IMR-90 (cell line): ENCODE data around the gene FOXP1. TPM values are rescaled to one million over a fixed set of nuclear protein-coding genes. Genes with fewer than 3 reads are reported as not detected.
A peak's percentile ranks its signal among the peaks of the same experiment; 100 is the strongest.

Source experiments
- ATAC-seq: fragments of 200-7000 bp; cut with Tn5 transposase; 2 replicates; pipeline ENCODE4 v1.9.1; 2020; ENCODE audit warnings: low read depth, mild to moderate bottlenecking, moderate library complexity
- BruUV-seq: library from RNA; stranded (reverse); fragments of 400-500 nt; replicated peaks from 2 replicates; lab custom pipeline; 2021; lab: Mats Ljungman, UMichigan
- CTCF ChIA-PET: fragments of 300-600 bp; formaldehyde crosslinking; extraction: SDS; loops from one replicate; lab custom pipeline; 2021; ENCODE audit warnings: antibody characterized with exemption; lab: Yijun Ruan, JAX
- POLR2A ChIA-PET: fragments of 300-600 bp; sonication (Branson Sonifier 250); formaldehyde crosslinking; loops from one replicate; lab custom pipeline; 2022; ENCODE audit warnings: antibody characterized with exemption; ENCODE audit not compliant: unreplicated experiment; lab: Charles Lee
- DNase-seq: peaks from one replicate; pipeline ENCODE4 v3.0.0; 2013
- H2AFZ ChIP-seq: replicated peaks from 2 replicates; pipeline ENCODE3; 2013; ENCODE audit warnings: low read length, mild to moderate bottlenecking; ENCODE audit not compliant: poor library complexity
- H2AK5ac ChIP-seq: 2 replicates; pipeline ENCODE4 v1.6.1; 2013; ENCODE audit warnings: low read depth, low read length, inconsistent platforms
- H2AK9ac ChIP-seq: replicated peaks from 2 replicates; pipeline ENCODE3; 2013; ENCODE audit warnings: mild to moderate bottlenecking, low read depth, low read length, moderate library complexity; ENCODE audit not compliant: poor library complexity
- H2BK120ac ChIP-seq: 2 replicates; pipeline ENCODE4 v1.6.1; 2013; ENCODE audit warnings: low read depth, low read length, inconsistent platforms
- H2BK15ac ChIP-seq: 3 replicates; pipeline ENCODE4 v1.6.1; 2013; ENCODE audit warnings: low read depth, low read length, inconsistent platforms
- H2BK20ac ChIP-seq: 2 replicates; pipeline ENCODE4 v1.6.1; 2013; ENCODE audit warnings: low read depth, mild to moderate bottlenecking, inconsistent platforms, low read length, moderate library complexity
- H2BK5ac ChIP-seq: 2 replicates; pipeline ENCODE4 v1.6.1; 2013; ENCODE audit warnings: mild to moderate bottlenecking, low read depth, low read length, inconsistent platforms; ENCODE audit not compliant: poor library complexity, severe bottlenecking
- H3K14ac ChIP-seq: replicated peaks from 2 replicates; pipeline ENCODE4 v1.6.1; 2013; ENCODE audit warnings: low read depth, low read length, inconsistent platforms
- H3K18ac ChIP-seq: 2 replicates; pipeline ENCODE4 v1.6.1; 2013; ENCODE audit warnings: low read depth, low read length, control low read depth
- H3K23ac ChIP-seq: 2 replicates; pipeline ENCODE4 v1.6.1; 2013; ENCODE audit warnings: low read depth, low read length, inconsistent platforms
- H3K27ac ChIP-seq: 2 replicates; pipeline ENCODE4 v1.5.1; 2013; ENCODE audit warnings: mild to moderate bottlenecking, control low read depth, low read length; ENCODE audit not compliant: insufficient read depth
- H3K27me3 ChIP-seq: 2 replicates; pipeline ENCODE4 v1.6.1; 2013; ENCODE audit warnings: low read length; ENCODE audit not compliant: control insufficient read depth, insufficient read depth
- H3K36me3 ChIP-seq: 2 replicates; pipeline ENCODE4 v1.6.1; 2013; ENCODE audit warnings: low read length, mixed read lengths; ENCODE audit not compliant: control insufficient read depth, insufficient read depth
- H3K4ac ChIP-seq: 2 replicates; pipeline ENCODE4 v1.6.1; 2013; ENCODE audit warnings: low read depth, low read length, inconsistent platforms
- H3K4me1 ChIP-seq: 2 replicates; pipeline ENCODE4 v1.6.1; 2013; ENCODE audit warnings: low read length, mixed read lengths; ENCODE audit not compliant: control insufficient read depth, insufficient read depth
- H3K4me2 ChIP-seq: 2 replicates; pipeline ENCODE4 v1.6.1; 2013; ENCODE audit warnings: low read depth, mild to moderate bottlenecking, control low read depth, low read length, moderate library complexity
- H3K4me3 ChIP-seq: 2 replicates; pipeline ENCODE4 v1.5.1; 2013; ENCODE audit warnings: low read depth, mild to moderate bottlenecking, control low read depth, low read length, moderate library complexity; ENCODE audit not compliant: insufficient read depth
- H3K56ac ChIP-seq: 2 replicates; pipeline ENCODE4 v1.6.1; 2013; ENCODE audit warnings: low read length, inconsistent platforms; ENCODE audit not compliant: insufficient read depth; ENCODE audit errors: extremely low read depth
- H3K79me1 ChIP-seq, 2 experiments: 2 replicates each; pipeline ENCODE4 v1.6.1; 2013; ENCODE audit warnings: low read length in 2 of 2, inconsistent platforms in 1 of 2, low read depth in 1 of 2
- H3K9ac ChIP-seq: 2 replicates; pipeline ENCODE4 v1.6.1; 2013; ENCODE audit warnings: low read depth, low read length, control low read depth
- H3K9me1 ChIP-seq: 2 replicates; pipeline ENCODE4 v1.6.1; 2013; ENCODE audit warnings: low read length, inconsistent platforms; ENCODE audit not compliant: insufficient read depth
- H3K9me3 ChIP-seq: 2 replicates; pipeline ENCODE4 v1.6.1; 2013; ENCODE audit warnings: low read length; ENCODE audit not compliant: control insufficient read depth, insufficient read depth
- H4K20me1 ChIP-seq: 2 replicates; pipeline ENCODE4 v1.6.1; 2013; ENCODE audit warnings: low read length, inconsistent platforms; ENCODE audit not compliant: insufficient read depth
- H4K5ac ChIP-seq: 2 replicates; pipeline ENCODE4 v1.6.1; 2013; ENCODE audit warnings: mild to moderate bottlenecking, low read depth, low read length, control low read depth
- H4K8ac ChIP-seq, 2 experiments: 2 replicates each; pipeline ENCODE4 v1.6.1; 2013; ENCODE audit warnings: low read depth in 2 of 2, low read length in 2 of 2, control low read depth in 1 of 2, inconsistent platforms in 1 of 2
- H4K91ac ChIP-seq: 2 replicates; pipeline ENCODE4 v1.6.1; 2013; ENCODE audit warnings: low read depth, low read length, inconsistent platforms; ENCODE audit not compliant: insufficient read depth
- BHLHE40 ChIP-seq: fragments of 150-350 bp; IDR thresholded peaks from 2 replicates; pipeline ENCODE4 v1.6.1; 2016; ENCODE audit warnings: mild to moderate bottlenecking, low read depth, low read length
- CEBPB ChIP-seq: IDR thresholded peaks from 2 replicates; pipeline ENCODE4 v1.6.1; 2012; ENCODE audit warnings: low read depth, low read length, improper control_type of control experiment
- FOS ChIP-seq: fragments of 150-350 bp; IDR thresholded peaks from 2 replicates; pipeline ENCODE4 v1.6.1; 2016; ENCODE audit warnings: low read depth, low read length
- MAFK ChIP-seq: IDR thresholded peaks from 2 replicates; pipeline ENCODE4 v1.6.1; 2012; ENCODE audit warnings: low read depth, low read length, improper control_type of control experiment
- MAZ ChIP-seq: IDR thresholded peaks from 2 replicates; pipeline ENCODE4 v1.6.1; 2012; ENCODE audit warnings: low read depth, mild to moderate bottlenecking, low read length, improper control_type of control experiment, moderate library complexity, borderline replicate concordance
- MXI1 ChIP-seq: IDR thresholded peaks from 2 replicates; pipeline ENCODE4 v1.6.1; 2012; ENCODE audit warnings: low read depth, mild to moderate bottlenecking, low read length, moderate library complexity, borderline replicate concordance
- NFE2L2 ChIP-seq: fragments of 150-350 bp; IDR thresholded peaks from 2 replicates; pipeline ENCODE4 v1.6.1; 2016; ENCODE audit warnings: low read depth, mild to moderate bottlenecking, low read length
- POLR2A ChIP-seq: IDR thresholded peaks from 2 replicates; pipeline ENCODE4 v1.6.1; 2012; ENCODE audit warnings: mild to moderate bottlenecking, low read depth, low read length
- RAD21 ChIP-seq: IDR thresholded peaks from 2 replicates; pipeline ENCODE4 v1.6.1; 2012; ENCODE audit warnings: low read length, improper control_type of control experiment
- RCOR1 ChIP-seq: IDR thresholded peaks from 2 replicates; pipeline ENCODE4 v1.6.1; 2012; ENCODE audit warnings: mild to moderate bottlenecking, low read length, improper control_type of control experiment; ENCODE audit not compliant: insufficient replicate concordance
- RFX5 ChIP-seq: IDR thresholded peaks from 2 replicates; pipeline ENCODE4 v1.8.0; 2012; ENCODE audit warnings: low read depth, mild to moderate bottlenecking, low read length, moderate library complexity
- SMC3 ChIP-seq: fragments of 150-350 bp; IDR thresholded peaks from 2 replicates; pipeline ENCODE4 v1.6.1; 2016; ENCODE audit warnings: low read depth, mild to moderate bottlenecking, antibody characterized with exemption, low read length, moderate library complexity
- WGBS, 2 experiments: methylation state at CpG; one replicate each; pipeline versions ENCODE4 v1.1.5 to v1.1.7; 2013; ENCODE audit warnings: missing lambda C conversion rate in 2 of 2; ENCODE audit not compliant: insufficient read length in 1 of 2; ENCODE audit errors: extremely low coverage in 2 of 2; 5-methylcytosine and 5-hydroxymethylcytosine counted together
- dilution Hi-C: fragments of 300-500 bp; cut with HindIII; formaldehyde crosslinking; loops from one replicate; pipeline ENCODE4 v1.14.3; 2018; ENCODE audit warnings: low sequenced_read_pairs; ENCODE audit not compliant: unreplicated experiment
- in situ Hi-C: fragments of 300-500 bp; cut with MboI; formaldehyde crosslinking; loops from 3 replicates; pipeline ENCODE4 v1.14.3; 2019; ENCODE audit warnings: low sequenced_read_pairs, inconsistent platforms, mixed read lengths
- intact Hi-C: fragments of 100-400 bp; cut with micrococcal nuclease; formaldehyde crosslinking; loops from 2 replicates; pipeline ENCODE4 v1.10.0; 2022
- polyA plus RNA-seq, 3 experiments: library from polyadenylated mRNA; depleted of rRNA; stranded (reverse); fragments of >200 nt; gene quantifications; 2 replicates each; pipeline ENCODE4 v1.2.3, GENCODE V29; 2012; ENCODE audit warnings: low replicate concordance in 1 of 3
- total RNA-seq: library from RNA; depleted of rRNA; stranded (reverse); fragments of >200 nt; gene quantifications from 2 replicates; pipeline ENCODE4 v1.2.3, GENCODE V29; 2012
- TF ChIP-seq, protein P1 (sequence below): fragments of 150-350 bp; IDR thresholded peaks from 2 replicates; pipeline ENCODE4 v1.6.1; 2016; ENCODE audit warnings: low read depth, mild to moderate bottlenecking, low read length, moderate library complexity, borderline replicate concordance
- TF ChIP-seq, protein P2 (sequence below): fragments of 150-350 bp; IDR thresholded peaks from 2 replicates; pipeline ENCODE4 v1.6.1; 2017; ENCODE audit warnings: mild to moderate bottlenecking, antibody characterized with exemption, low read length, low read depth
- TF ChIP-seq, protein P3 (sequence below): conservative IDR thresholded peaks from 2 replicates; pipeline ENCODE4 v1.5.1; 2012; ENCODE audit warnings: mild to moderate bottlenecking, low read depth, low read length, improper control_type of control experiment

Gene FOXP1
- total and polyA plus RNA-seq, 2 of the 4 experiments (the other 2 are of a cell fraction) = 37.0 to 132 TPM

DNA sequence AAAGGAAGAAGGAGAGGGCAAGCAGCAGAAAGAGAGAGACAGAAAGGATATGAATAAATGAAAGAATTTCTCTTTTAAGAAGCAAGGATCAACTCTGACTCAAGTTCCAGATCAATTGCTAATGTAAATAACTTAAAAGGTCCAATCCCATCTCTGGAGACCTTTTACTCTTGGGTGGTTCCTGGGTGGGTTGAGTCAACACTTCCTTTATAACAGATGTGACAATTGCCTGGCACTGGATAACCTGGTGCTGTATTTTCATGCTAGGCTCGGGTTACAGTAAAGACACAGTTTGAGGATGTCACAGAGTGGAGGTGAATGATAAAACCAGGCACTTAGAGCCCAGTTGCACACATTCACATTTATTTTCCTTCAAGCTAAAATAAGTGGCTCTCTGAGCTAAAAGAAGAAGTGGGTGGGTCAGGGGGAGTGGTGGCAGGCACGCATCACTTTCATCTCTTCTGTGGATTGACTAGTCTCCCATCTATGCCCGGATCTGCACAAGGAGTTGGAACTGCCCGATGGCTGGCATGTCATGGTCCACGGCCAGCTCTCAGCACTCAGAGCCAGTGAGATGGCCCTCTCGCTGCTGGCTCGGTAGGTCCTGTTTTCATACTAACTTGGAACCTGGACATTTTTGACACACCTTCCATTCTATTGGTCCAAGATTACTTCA is 465.8 kb downstream of the FOXP1 start:
- ChIA-PET POLR2A (no interaction called here), CTCF (no interaction called here)
- Histone ChIP-seq H2AK9ac (no peak overlapping the region), H4K91ac (peak overlapping the region; percentile 22; the same call in 1 of the 2 replicates), H4K5ac (no peak overlapping the region), H3K9me1 (peaks cover 18% of the 10 kb centered on the region), H3K9me3 (no peaks in the 10 kb centered on the region), H3K36me3 (peaks cover 3% of the 10 kb centered on the region; the same call in 1 of the 2 replicates), H3K18ac (no peak overlapping the region), H3K14ac (no peak overlapping the region), H3K56ac (no peak overlapping the region), H4K20me1 (0 out of 2 replicates have a peak, but pooled peaks cover 3% of the 10 kb centered on the region), H3K27ac (peak overlapping the region; percentile 42; the same call in 1 of the 2 replicates), H3K23ac (no peak overlapping the region), H2BK120ac (peak overlapping the region; percentile 25; the same call in 1 of the 2 replicates), H3K9ac (no peak overlapping the region), H3K4me2 (no peak overlapping the region), H2BK15ac (no peak overlapping the region; the same call in 2 of the 3 replicates), H3K79me1 (peaks cover 42 to 69% of the 10 kb centered on the region in 2 experiments), H3K4ac (0 out of 2 replicates have a peak overlapping the region, but pooled peaks have one; percentile 1), H2BK5ac (peak overlapping the region; percentile 42), H4K8ac (peak overlapping the region in 1 of 2 experiments; percentile 8; a peak in 2 of 4 replicates), H3K27me3 (no peaks in the 10 kb centered on the region), H2AFZ (no peak overlapping the region), H2AK5ac (peak overlapping the region; percentile 65), H3K4me1 (peaks cover 10% of the 10 kb centered on the region), H3K4me3 (no peak overlapping the region), H2BK20ac (peak overlapping the region; percentile 1; the same call in 1 of the 2 replicates)
- dilution Hi-C loops = no loop called here
- in situ Hi-C loops = no loop called here
- ATAC-seq (peak; percentile 44; the same call in 1 of the 2 replicates), DNase-seq (peak; percentile 69)
- WGBS, 2 experiments = 100% methylated on average over 2 of the region's 7 CpGs; no CpG with 5 or more reads in 1 of the 2 experiments
- no TSS peak for BruUV-seq
- intact Hi-C loops = no loop called here
- TF ChIP-seq, protein P1, sequence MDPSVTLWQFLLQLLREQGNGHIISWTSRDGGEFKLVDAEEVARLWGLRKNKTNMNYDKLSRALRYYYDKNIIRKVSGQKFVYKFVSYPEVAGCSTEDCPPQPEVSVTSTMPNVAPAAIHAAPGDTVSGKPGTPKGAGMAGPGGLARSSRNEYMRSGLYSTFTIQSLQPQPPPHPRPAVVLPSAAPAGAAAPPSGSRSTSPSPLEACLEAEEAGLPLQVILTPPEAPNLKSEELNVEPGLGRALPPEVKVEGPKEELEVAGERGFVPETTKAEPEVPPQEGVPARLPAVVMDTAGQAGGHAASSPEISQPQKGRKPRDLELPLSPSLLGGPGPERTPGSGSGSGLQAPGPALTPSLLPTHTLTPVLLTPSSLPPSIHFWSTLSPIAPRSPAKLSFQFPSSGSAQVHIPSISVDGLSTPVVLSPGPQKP = no peak
- TF ChIP-seq POLR2A (no peak), SMC3 (no peak), MAFK (no peak), MXI1 (no peak), RCOR1 (no peak), RFX5 (no peak), NFE2L2 (no peak), MAZ (no peak), CEBPB (no peak), FOS (no peak), BHLHE40 (no peak), RAD21 (no peak)
- TF ChIP-seq, protein P2, sequence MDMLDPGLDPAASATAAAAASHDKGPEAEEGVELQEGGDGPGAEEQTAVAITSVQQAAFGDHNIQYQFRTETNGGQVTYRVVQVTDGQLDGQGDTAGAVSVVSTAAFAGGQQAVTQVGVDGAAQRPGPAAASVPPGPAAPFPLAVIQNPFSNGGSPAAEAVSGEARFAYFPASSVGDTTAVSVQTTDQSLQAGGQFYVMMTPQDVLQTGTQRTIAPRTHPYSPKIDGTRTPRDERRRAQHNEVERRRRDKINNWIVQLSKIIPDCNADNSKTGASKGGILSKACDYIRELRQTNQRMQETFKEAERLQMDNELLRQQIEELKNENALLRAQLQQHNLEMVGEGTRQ = no peak
- TF ChIP-seq, protein P3, sequence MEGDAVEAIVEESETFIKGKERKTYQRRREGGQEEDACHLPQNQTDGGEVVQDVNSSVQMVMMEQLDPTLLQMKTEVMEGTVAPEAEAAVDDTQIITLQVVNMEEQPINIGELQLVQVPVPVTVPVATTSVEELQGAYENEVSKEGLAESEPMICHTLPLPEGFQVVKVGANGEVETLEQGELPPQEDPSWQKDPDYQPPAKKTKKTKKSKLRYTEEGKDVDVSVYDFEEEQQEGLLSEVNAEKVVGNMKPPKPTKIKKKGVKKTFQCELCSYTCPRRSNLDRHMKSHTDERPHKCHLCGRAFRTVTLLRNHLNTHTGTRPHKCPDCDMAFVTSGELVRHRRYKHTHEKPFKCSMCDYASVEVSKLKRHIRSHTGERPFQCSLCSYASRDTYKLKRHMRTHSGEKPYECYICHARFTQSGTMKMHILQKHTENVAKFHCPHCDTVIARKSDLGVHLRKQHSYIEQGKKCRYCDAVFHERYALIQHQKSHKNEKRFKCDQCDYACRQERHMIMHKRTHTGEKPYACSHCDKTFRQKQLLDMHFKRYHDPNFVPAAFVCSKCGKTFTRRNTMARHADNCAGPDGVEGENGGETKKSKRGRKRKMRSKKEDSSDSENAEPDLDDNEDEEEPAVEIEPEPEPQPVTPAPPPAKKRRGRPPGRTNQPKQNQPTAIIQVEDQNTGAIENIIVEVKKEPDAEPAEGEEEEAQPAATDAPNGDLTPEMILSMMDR = no peak
